Liver (tissue), 9 donors: ENCODE results near the gene PPDPF. TPM values are rescaled to one million over a fixed set of nuclear protein-coding genes. Genes with fewer than 3 reads are reported as not detected.

Source experiments
- DNase-seq: peaks from one replicate; pipeline ENCODE4 v3.0.0-alpha.2; 2017; ENCODE audit warnings: low spot score
- H3K27ac ChIP-seq, 2 donors: one replicate each; pipeline ENCODE4 v1.7.0; 2013; ENCODE audit warnings: inconsistent platforms in 2 of 2, low read length in 2 of 2, control low read depth in 1 of 2, low read depth in 1 of 2, mild to moderate bottlenecking in 1 of 2
- H3K27me3 ChIP-seq, 4 donors: one replicate each; pipeline versions ENCODE4 v1.6.1 to v1.7.0; 2013; ENCODE audit warnings: low read length in 3 of 4, inconsistent platforms in 1 of 4, mild to moderate bottlenecking in 1 of 4, moderate library complexity in 1 of 4; ENCODE audit not compliant: control insufficient read depth in 4 of 4, insufficient read depth in 4 of 4
- H3K36me3 ChIP-seq, 4 donors: one replicate each; pipeline versions ENCODE4 v1.6.1 to v1.7.0; 2013; ENCODE audit warnings: low read length in 3 of 4, mild to moderate bottlenecking in 3 of 4, low read depth in 1 of 4, moderate library complexity in 1 of 4; ENCODE audit not compliant: control insufficient read depth in 4 of 4, insufficient read depth in 3 of 4
- H3K4me1 ChIP-seq, 4 donors: one replicate each; pipeline versions ENCODE4 v1.6.1 to v1.7.0; 2013; ENCODE audit warnings: low read length in 3 of 4, mild to moderate bottlenecking in 3 of 4, moderate library complexity in 1 of 4; ENCODE audit not compliant: control insufficient read depth in 4 of 4, insufficient read depth in 4 of 4
- H3K4me3 ChIP-seq, 3 donors: one replicate each; pipeline versions ENCODE4 v1.6.1 to v1.7.0; 2013; ENCODE audit warnings: low read length in 3 of 3, control low read depth in 1 of 3, low read depth in 1 of 3, mild to moderate bottlenecking in 1 of 3
- H3K9ac ChIP-seq, 2 donors: one replicate each; pipeline ENCODE4 v1.7.0; 2013; ENCODE audit warnings: low read length in 2 of 2, mild to moderate bottlenecking in 2 of 2, moderate library complexity in 2 of 2, control low read depth in 1 of 2, low read depth in 1 of 2
- H3K9me3 ChIP-seq, 4 donors: one replicate each; pipeline versions ENCODE4 v1.6.1 to v1.7.0; 2013; ENCODE audit warnings: low read length in 3 of 4; ENCODE audit not compliant: control insufficient read depth in 4 of 4
- ATF3 ChIP-seq: IDR thresholded peaks from 2 replicates; pipeline ENCODE4 v1.6.1; 2016; ENCODE audit warnings: antibody characterized with exemption
- EGR1 ChIP-seq, 2 donors: IDR thresholded peaks; 2 replicates each; pipeline ENCODE4 v1.6.1; 2016 to 2018; ENCODE audit warnings: antibody characterized with exemption in 2 of 2, low read depth in 2 of 2
- GABPA ChIP-seq, 2 donors: IDR thresholded peaks in 1 of 2; conservative IDR thresholded peaks in 1 of 2; 2 replicates each; pipeline ENCODE4 v1.6.1; 2016; ENCODE audit warnings: antibody characterized with exemption in 2 of 2, mild to moderate bottlenecking in 1 of 2, moderate library complexity in 1 of 2
- JUND ChIP-seq, 2 donors: IDR thresholded peaks; 2 replicates each; pipeline ENCODE4 v1.6.1; 2016; ENCODE audit warnings: antibody characterized with exemption in 2 of 2
- MAX ChIP-seq: IDR thresholded peaks from 2 replicates; pipeline ENCODE4 v1.6.1; 2016; ENCODE audit warnings: antibody characterized with exemption
- NR2F2 ChIP-seq: IDR thresholded peaks from 2 replicates; pipeline ENCODE4 v1.6.1; 2016; ENCODE audit warnings: antibody characterized with exemption
- RAD21 ChIP-seq, 2 donors: IDR thresholded peaks; 2 replicates each; pipeline ENCODE4 v1.6.1; 2016; ENCODE audit warnings: antibody characterized with exemption in 2 of 2, mild to moderate bottlenecking in 2 of 2
- SP1 ChIP-seq: IDR thresholded peaks from 2 replicates; pipeline ENCODE4 v1.6.1; 2018; ENCODE audit warnings: antibody characterized with exemption, mild to moderate bottlenecking
- TAF1 ChIP-seq: conservative IDR thresholded peaks from 2 replicates; pipeline ENCODE4 v1.6.1; 2016; ENCODE audit warnings: antibody characterized with exemption, mild to moderate bottlenecking
- YY1 ChIP-seq: IDR thresholded peaks from 2 replicates; pipeline ENCODE4 v1.6.1; 2016; ENCODE audit warnings: antibody characterized with exemption, mild to moderate bottlenecking
- ZBTB33 ChIP-seq: IDR thresholded peaks from 2 replicates; pipeline ENCODE4 v1.6.1; 2016; ENCODE audit warnings: antibody characterized with exemption
- WGBS: extraction: QIAGEN DNeasy Blood & Tissue Kit; methylation state at CpG from one replicate; pipeline ENCODE4 v1.1.7; 2013; 5-methylcytosine and 5-hydroxymethylcytosine counted together
- polyA plus RNA-seq, 2 donors: library from polyadenylated mRNA; stranded (reverse) in 1 of 2; unstranded in 1 of 2; fragments of 200-250 nt in 1 of 2; fragments of >200 nt in 1 of 2; fragmentation: Nextera tagmentation in 1 of 2; extraction: Ambion mirVana in 1 of 2; gene quantifications; one replicate each; pipeline versions ENCODE4 v1.2.1 to v1.2.3, GENCODE V29; 2013 to 2015
- total RNA-seq, 2 donors: library from RNA; depleted of rRNA; stranded (reverse); fragments of >200 nt; gene quantifications; one replicate each; pipeline ENCODE4 v1.2.3, GENCODE V29; 2014
- donor health status: healthy.
- donor health status: healthy.
- donor health status: healthy.
- donor health status: healthy.
- donor health status: healthy.

The PPDPF gene
- total and polyA plus RNA-seq, 4 donors = 8.3 to 196 (median 25.3) TPM

DNA sequence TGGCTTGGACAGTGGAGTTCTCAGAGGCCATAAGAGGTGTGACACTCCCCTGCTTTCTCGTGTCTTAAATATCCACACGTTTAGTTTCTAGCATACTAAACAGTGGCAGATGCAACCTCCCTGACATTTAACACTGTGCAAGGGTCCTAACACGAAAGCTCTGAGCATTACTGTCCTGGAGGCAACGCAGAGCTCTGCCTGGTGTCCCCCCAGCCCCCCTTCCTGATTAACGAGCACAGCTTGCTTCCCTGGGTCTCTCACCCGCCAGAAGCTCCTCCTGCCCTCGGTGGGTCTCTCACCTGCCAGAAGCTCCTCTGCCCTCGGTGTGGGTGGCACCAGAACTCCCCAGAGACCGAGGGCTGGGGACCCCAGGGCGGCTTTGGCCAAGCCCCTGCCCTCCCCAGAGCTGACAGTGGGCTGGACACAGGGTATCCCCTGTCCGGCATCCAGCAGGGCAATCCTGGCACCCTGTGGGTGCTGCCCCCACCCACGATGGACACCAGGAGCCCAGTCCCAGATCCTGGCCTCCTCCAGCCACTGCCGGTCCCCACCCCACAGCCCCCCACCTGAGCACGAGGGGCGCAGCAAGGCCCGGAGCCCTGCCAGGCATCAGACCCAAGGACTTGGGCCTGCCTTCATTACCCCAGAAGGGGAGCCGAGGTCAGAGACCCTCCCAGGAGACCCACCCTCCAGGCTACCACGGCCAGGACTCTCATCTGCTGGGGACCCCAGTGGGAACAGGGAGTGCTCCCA is 35.7 kb upstream of the PPDPF start:
- Histone ChIP-seq H3K27me3 (peaks cover 2 to 11% (median 6%) of the 10 kb centered on the region in 4 donors), H3K4me3 (no peak overlapping the region), H3K27ac (no peak overlapping the region), H3K4me1 (peaks cover 0 to 6% (median 0%) of the 10 kb centered on the region in 4 donors), H3K9me3 (peaks cover 0 to 2% (median 0%) of the 10 kb centered on the region in 4 donors), H3K36me3 (no peaks in the 10 kb centered on the region), H3K9ac (no peak overlapping the region)
- no peak for TF ChIP-seq SP1
- TF ChIP-seq JUND (IDR thresholded peaks at IDR 0.05) = no peak
- no peak for TF ChIP-seq EGR1 (IDR thresholded peaks at IDR 0.05; ENCODE audit: low read depth in 2 of 2)
- 59% methylated on average over 18 of the region's 18 CpGs for WGBS
- no peak for DNase-seq

DNA sequence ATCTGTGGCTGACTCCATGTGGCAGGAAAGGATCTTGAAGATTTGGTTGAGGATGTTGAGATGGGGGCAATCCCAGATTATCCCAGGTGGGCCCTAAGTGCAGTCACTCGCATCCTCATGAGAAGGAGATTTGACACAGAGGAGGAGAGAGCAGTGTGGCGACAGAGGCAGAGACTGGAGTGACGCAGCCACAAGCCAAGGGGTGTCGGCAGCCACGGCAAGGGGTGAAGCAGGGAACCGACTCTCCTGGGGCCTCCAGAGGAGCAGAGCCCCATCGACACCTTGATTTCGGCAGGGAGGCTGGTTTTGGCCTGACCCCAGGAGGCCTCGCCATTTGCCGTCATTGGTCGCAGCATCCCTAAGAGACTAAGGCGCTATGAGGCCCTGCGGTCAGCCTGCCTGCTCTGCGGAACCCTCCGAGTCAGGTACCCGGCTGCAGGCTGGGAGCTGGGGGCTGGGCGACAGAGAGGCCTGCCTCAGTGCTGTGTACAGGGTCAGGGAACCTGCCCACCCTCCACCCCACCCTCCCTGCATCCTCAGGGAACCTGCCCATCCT is 34.2 kb upstream of the PPDPF start:
- no peaks in the 10 kb centered on the region for H3K36me3 ChIP-seq
- H3K9ac ChIP-seq = no peak overlapping the region
- no peak overlapping the region for H3K4me3 ChIP-seq
- DNase-seq = no peak
- no peak overlapping the region for H3K27ac ChIP-seq
- peaks cover 2 to 9% (median 5%) of the 10 kb centered on the region in 4 donors for H3K27me3 ChIP-seq
- no peak for TF ChIP-seq YY1
- H3K4me1 ChIP-seq = peaks cover 0 to 6% (median 0%) of the 10 kb centered on the region in 4 donors
- H3K9me3 ChIP-seq = peaks cover 0 to 2% (median 0%) of the 10 kb centered on the region in 4 donors
- 88% methylated on average over 17 of the region's 17 CpGs for WGBS

DNA sequence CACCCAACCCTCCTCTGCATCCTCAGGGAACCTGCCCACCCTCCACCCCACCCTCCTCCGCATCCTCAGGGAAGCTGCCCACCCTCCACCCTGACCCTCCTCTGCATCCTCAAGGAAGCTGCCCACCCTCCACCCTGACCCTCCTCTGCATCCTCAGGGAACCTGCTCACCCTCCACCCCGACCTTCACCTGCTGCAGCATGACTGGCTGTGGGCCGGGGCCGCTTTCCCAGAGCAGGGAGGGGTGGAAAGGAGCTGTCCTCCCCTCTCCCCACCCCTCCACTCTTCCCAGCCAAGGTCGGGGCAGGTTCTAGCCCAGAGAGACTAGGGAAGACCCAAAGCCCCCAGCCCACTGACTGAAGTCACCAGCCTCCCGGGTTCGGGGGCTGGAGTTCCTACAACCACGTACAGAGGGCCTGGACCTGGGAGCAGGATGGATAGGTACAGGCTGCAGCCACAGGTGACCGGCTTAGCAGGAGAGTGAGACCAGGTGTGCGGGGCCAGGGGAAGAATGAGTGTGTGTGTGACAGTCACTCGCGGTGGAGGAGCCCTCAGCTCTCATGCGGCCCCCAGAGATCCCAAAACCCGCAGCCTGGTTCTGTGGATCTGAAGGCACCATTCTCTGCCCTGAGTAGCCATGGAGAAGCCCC is 33.3 kb upstream of the PPDPF start:
- DNase-seq = no peak

More for the DNA sequence above, 33.3 kb upstream of the PPDPF start:
- H3K9ac ChIP-seq = no peak overlapping the region
- TF ChIP-seq YY1 (no peak), MAX (no peak), ATF3 (no peak), NR2F2 (no peak), ZBTB33 (no peak), TAF1 (no peak), GABPA (IDR thresholded peaks at IDR 0.05 in 1 of 2, conservative IDR thresholded peaks at IDR 0.05 in 1 of 2) (no peak), RAD21 (IDR thresholded peaks at IDR 0.05) (no peak)
- peaks cover 2 to 9% (median 5%) of the 10 kb centered on the region in 4 donors for H3K27me3 ChIP-seq
- H3K36me3 ChIP-seq = no peaks in the 10 kb centered on the region
- 43% methylated on average over 14 of the region's 14 CpGs for WGBS
- H3K4me3 ChIP-seq = no peak overlapping the region
- H3K27ac ChIP-seq = no peak overlapping the region
- H3K4me1 ChIP-seq = peaks cover 0 to 6% (median 0%) of the 10 kb centered on the region in 4 donors
- peaks cover 0 to 2% (median 0%) of the 10 kb centered on the region in 4 donors for H3K9me3 ChIP-seq
